Gastroesophageal sphincter (tissue), 3 donors: ENCODE measurements around the gene DSN1.

ENCODE experiments used
- EP300 ChIP-seq: sonication (generic); formaldehyde crosslinking; IDR thresholded peaks from one replicate; pipeline ENCODE4 v1.6.1; 2017; ENCODE audit warnings: antibody characterized with exemption, mild to moderate bottlenecking
- POLR2AphosphoS5 ChIP-seq: sonication (generic); formaldehyde crosslinking; IDR thresholded peaks from one replicate; pipeline ENCODE4 v1.6.1; 2017; ENCODE audit warnings: antibody characterized with exemption
- TF ChIP-seq, protein P1 (sequence below), 4 experiments: fragments of 200-600 bp in 2 of 4; fragments of 450-650 bp in 2 of 4; sonication (generic) in 1 of 4; IDR thresholded peaks; one replicate each; pipeline ENCODE4 v1.5.1; 2017 to 2019; ENCODE audit warnings: antibody characterized with exemption in 4 of 4, mild to moderate bottlenecking in 2 of 4, moderate library complexity in 2 of 4

- TF ChIP-seq, protein P1, sequence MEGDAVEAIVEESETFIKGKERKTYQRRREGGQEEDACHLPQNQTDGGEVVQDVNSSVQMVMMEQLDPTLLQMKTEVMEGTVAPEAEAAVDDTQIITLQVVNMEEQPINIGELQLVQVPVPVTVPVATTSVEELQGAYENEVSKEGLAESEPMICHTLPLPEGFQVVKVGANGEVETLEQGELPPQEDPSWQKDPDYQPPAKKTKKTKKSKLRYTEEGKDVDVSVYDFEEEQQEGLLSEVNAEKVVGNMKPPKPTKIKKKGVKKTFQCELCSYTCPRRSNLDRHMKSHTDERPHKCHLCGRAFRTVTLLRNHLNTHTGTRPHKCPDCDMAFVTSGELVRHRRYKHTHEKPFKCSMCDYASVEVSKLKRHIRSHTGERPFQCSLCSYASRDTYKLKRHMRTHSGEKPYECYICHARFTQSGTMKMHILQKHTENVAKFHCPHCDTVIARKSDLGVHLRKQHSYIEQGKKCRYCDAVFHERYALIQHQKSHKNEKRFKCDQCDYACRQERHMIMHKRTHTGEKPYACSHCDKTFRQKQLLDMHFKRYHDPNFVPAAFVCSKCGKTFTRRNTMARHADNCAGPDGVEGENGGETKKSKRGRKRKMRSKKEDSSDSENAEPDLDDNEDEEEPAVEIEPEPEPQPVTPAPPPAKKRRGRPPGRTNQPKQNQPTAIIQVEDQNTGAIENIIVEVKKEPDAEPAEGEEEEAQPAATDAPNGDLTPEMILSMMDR (IDR thresholded peaks at IDR 0.05) = peak; percentile 56 to 86 (median 78)
- TF ChIP-seq EP300 (no peak), POLR2AphosphoS5 (no peak)
Measured at GRCh38 chr20:36754656-36755222, 18.8 kb downstream of the DSN1 start.
